OCI-LY1 (cell line): ENCODE data around the gene PLXNB3.

Experiments used
- H2AFZ ChIP-seq: fragments of 200-600 bp; sonication (generic), shearing (Covaris generic); 2 replicates; pipeline ENCODE4 v1.6.0; 2014; ENCODE audit warnings: antibody characterized with exemption, mild to moderate bottlenecking, low read length
- H3F3A ChIP-seq: fragments of 200-600 bp; sonication (generic), shearing (Covaris generic); 2 replicates; pipeline ENCODE4 v1.6.0; 2014; ENCODE audit warnings: mild to moderate bottlenecking, antibody characterized with exemption, low read length, moderate library complexity; ENCODE audit not compliant: insufficient read depth
- H3K27ac ChIP-seq: fragments of 200-600 bp; sonication (generic); 2 replicates; pipeline ENCODE4 v1.5.1; 2014; ENCODE audit warnings: low read length, mixed run types, mild to moderate bottlenecking, low read depth; ENCODE audit not compliant: poor library complexity, severe bottlenecking
- H3K27me3 ChIP-seq: fragments of 200-600 bp; sonication (generic); 2 replicates; pipeline ENCODE4 v1.6.0; 2014; ENCODE audit warnings: antibody characterized with exemption, mild to moderate bottlenecking, low read length, moderate library complexity; ENCODE audit not compliant: insufficient read depth
- H3K36me3 ChIP-seq: fragments of 200-600 bp; sonication (generic); 2 replicates; pipeline ENCODE4 v1.6.1; 2014; ENCODE audit warnings: mild to moderate bottlenecking, antibody characterized with exemption, low read length, moderate library complexity, mixed read lengths; ENCODE audit not compliant: insufficient read depth
- H3K4me1 ChIP-seq: fragments of 200-600 bp; sonication (generic); 2 replicates; pipeline ENCODE4 v1.5.1; 2014; ENCODE audit warnings: mild to moderate bottlenecking, low read length, moderate library complexity; ENCODE audit not compliant: insufficient read depth, severe bottlenecking
- H3K4me2 ChIP-seq: fragments of 200-600 bp; sonication (generic), shearing (Covaris generic); 2 replicates; pipeline ENCODE4 v1.6.1; 2014; ENCODE audit warnings: low read length
- H3K4me3 ChIP-seq: fragments of 200-600 bp; sonication (generic); 2 replicates; pipeline ENCODE4 v1.5.1; 2014; ENCODE audit warnings: low read length, low read depth, mild to moderate bottlenecking, mixed read lengths; ENCODE audit not compliant: poor library complexity, severe bottlenecking
- H3K79me2 ChIP-seq: fragments of 200-600 bp; shearing (Covaris generic); 2 replicates; pipeline ENCODE4 v1.6.1; 2016; ENCODE audit warnings: mixed run types, low read length, mixed read lengths; ENCODE audit not compliant: insufficient read depth
- H3K9ac ChIP-seq: fragments of 200-600 bp; sonication (generic), shearing (Covaris generic); 2 replicates; pipeline ENCODE4 v1.6.1; 2014; ENCODE audit warnings: mild to moderate bottlenecking, low read length, mixed read lengths
- H3K9me2 ChIP-seq: fragments of 200-600 bp; sonication (generic), shearing (Covaris generic); 2 replicates; pipeline ENCODE4 v1.6.1; 2014; ENCODE audit warnings: low read depth, mild to moderate bottlenecking, low read length, mixed read lengths
- H3K9me3 ChIP-seq: fragments of 200-600 bp; shearing (Covaris generic); 2 replicates; pipeline ENCODE4 v1.6.1; 2014; ENCODE audit warnings: low read length, mixed read lengths
- H4K20me1 ChIP-seq: fragments of 200-600 bp; sonication (generic), shearing (Covaris generic); 2 replicates; pipeline ENCODE4 v1.6.0; 2016; ENCODE audit warnings: mild to moderate bottlenecking, low read length; ENCODE audit not compliant: insufficient read depth
- CTCF ChIP-seq: fragments of 200-600 bp; sonication (generic), shearing (Covaris generic); IDR thresholded peaks from 2 replicates; pipeline ENCODE4 v1.5.1; 2017; ENCODE audit warnings: mild to moderate bottlenecking, antibody characterized with exemption, low read length, moderate library complexity, mixed read lengths
- EZH2 ChIP-seq: fragments of 200-600 bp; sonication (generic), shearing (Covaris generic); IDR thresholded peaks from 2 replicates; pipeline ENCODE4 v1.8.0; 2017; ENCODE audit warnings: borderline replicate concordance, mixed run types, mild to moderate bottlenecking, antibody characterized with exemption, low read length, moderate library complexity, mixed read lengths

The PLXNB3 gene

GRCh38 chrX:153824348-153824747 is 60.3 kb downstream of the PLXNB3 start:
- no peaks in the 10 kb centered on the region for H3K27me3 ChIP-seq
- H3K9ac ChIP-seq = no peak overlapping the region
- H3F3A ChIP-seq = no peaks in the 10 kb centered on the region
- no peaks in the 10 kb centered on the region for H3K36me3 ChIP-seq
- H3K4me2 ChIP-seq = no peak overlapping the region
- H3K27ac ChIP-seq = no peak overlapping the region
- no peaks in the 10 kb centered on the region for H3K79me2 ChIP-seq
- no peak overlapping the region for H3K4me3 ChIP-seq
- no peaks in the 10 kb centered on the region for H3K9me3 ChIP-seq
- H4K20me1 ChIP-seq = no peaks in the 10 kb centered on the region
- TF ChIP-seq CTCF = no peak
- TF ChIP-seq EZH2 = no peak
- H3K4me1 ChIP-seq = no peaks in the 10 kb centered on the region
- no peak overlapping the region for H2AFZ ChIP-seq
- H3K9me2 ChIP-seq = no peaks in the 10 kb centered on the region

DNA sequence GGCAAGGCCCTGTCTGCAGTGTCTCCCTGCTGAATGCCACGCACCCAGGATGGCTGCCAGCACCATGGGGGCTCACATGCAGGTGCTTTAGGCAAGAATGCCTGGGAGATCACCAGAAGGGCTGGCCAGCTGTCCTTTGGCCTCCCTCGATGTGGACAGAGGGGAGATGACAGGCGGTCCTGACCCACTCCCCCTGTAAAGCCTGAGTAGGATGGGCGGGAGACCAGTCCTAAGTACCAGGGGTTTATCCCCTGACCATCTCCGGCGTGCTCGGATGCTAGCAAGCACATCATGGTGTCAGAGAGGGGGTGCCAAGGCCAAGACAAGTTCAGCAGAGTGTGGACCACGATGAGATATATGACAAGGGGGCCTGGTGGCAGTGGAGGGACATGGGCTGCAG is 61.0 kb downstream of the PLXNB3 start:
- H2AFZ ChIP-seq = no peak overlapping the region
- no peak overlapping the region for H3K27ac ChIP-seq
- no peak overlapping the region for H3K4me2 ChIP-seq
- H3K79me2 ChIP-seq = no peaks in the 10 kb centered on the region
- H3K9ac ChIP-seq = no peak overlapping the region
- H4K20me1 ChIP-seq = no peaks in the 10 kb centered on the region
- H3K4me3 ChIP-seq = no peak overlapping the region
- H3K9me2 ChIP-seq = no peaks in the 10 kb centered on the region
- no peaks in the 10 kb centered on the region for H3K4me1 ChIP-seq
- no peak for TF ChIP-seq EZH2
- TF ChIP-seq CTCF = no peak
- no peaks in the 10 kb centered on the region for H3K27me3 ChIP-seq
- H3K36me3 ChIP-seq = no peaks in the 10 kb centered on the region
- H3F3A ChIP-seq = no peaks in the 10 kb centered on the region
- no peaks in the 10 kb centered on the region for H3K9me3 ChIP-seq
